A549 (cell line): Measurements from ENCODE around the gene CDCP1.

Source experiments
- CTCF ChIP-seq: fragments of >200 bp; sonication (Bioruptor Twin); formaldehyde crosslinking; IDR thresholded peaks from 3 replicates; pipeline ENCODE4 v1.5.1; 2016
- KDM1A ChIP-seq: fragments of 200-600 bp; sonication (generic); IDR thresholded peaks from 2 replicates; pipeline ENCODE4 v1.6.1; 2016; ENCODE audit warnings: low read depth, mild to moderate bottlenecking
- PBX3 ChIP-seq: IDR thresholded peaks from 2 replicates; pipeline ENCODE4 v1.6.1; 2012
- PHF8 ChIP-seq: fragments of 200-600 bp; sonication (generic); IDR thresholded peaks from 2 replicates; pipeline ENCODE4 v1.6.1; 2016; ENCODE audit warnings: low read depth, mild to moderate bottlenecking, antibody characterized with exemption, moderate library complexity, borderline replicate concordance
- POLR2A ChIP-seq: IDR thresholded peaks from 2 replicates; pipeline ENCODE4 v1.6.1; 2012; ENCODE audit warnings: mild to moderate bottlenecking, low read length
- POLR2AphosphoS2 ChIP-seq: conservative IDR thresholded peaks from 2 replicates; pipeline ENCODE4 v1.6.1; 2012; ENCODE audit warnings: low read length, improper control_type of control experiment, inconsistent platforms
- RAD21 ChIP-seq, 2 experiments: fragments of >200 bp in 1 of 2; sonication (Bioruptor Twin) in 1 of 2; formaldehyde crosslinking in 1 of 2; IDR thresholded peaks in 1 of 2; conservative IDR thresholded peaks in 1 of 2; 2 replicates in 1 of 2; 3 replicates in 1 of 2; pipeline ENCODE4 v1.6.1; 2012 to 2018; ENCODE audit warnings: inconsistent platforms in 1 of 2
- ZC3H11A ChIP-seq: fragments of 450-650 bp; IDR thresholded peaks from 2 replicates; pipeline ENCODE4 v1.6.1; 2014; ENCODE audit warnings: antibody characterized with exemption, mild to moderate bottlenecking
- ZSCAN20 ChIP-seq: fragments of 250-450 bp; sonication (Bioruptor Pico); IDR thresholded peaks from 2 replicates; pipeline ENCODE4 v1.8.0; 2022; ENCODE audit warnings: mild to moderate bottlenecking, moderate library complexity
- TF ChIP-seq, protein P1 (sequence below): fragments of >200 bp; sonication (Bioruptor Twin); formaldehyde crosslinking; IDR thresholded peaks from 3 replicates; pipeline ENCODE4 v1.6.1; 2016
- TF ChIP-seq, protein P2 (sequence below): fragments of 200-600 bp; sonication (generic); IDR thresholded peaks from 2 replicates; pipeline ENCODE4 v1.6.1; 2016; ENCODE audit warnings: antibody characterized with exemption, mild to moderate bottlenecking, moderate library complexity
- TF ChIP-seq, protein P3 (sequence below): fragments of 150-350 bp; IDR thresholded peaks from 2 replicates; pipeline ENCODE4 v1.6.1; 2014; ENCODE audit warnings: low read depth, mild to moderate bottlenecking, low read length

DNA sequence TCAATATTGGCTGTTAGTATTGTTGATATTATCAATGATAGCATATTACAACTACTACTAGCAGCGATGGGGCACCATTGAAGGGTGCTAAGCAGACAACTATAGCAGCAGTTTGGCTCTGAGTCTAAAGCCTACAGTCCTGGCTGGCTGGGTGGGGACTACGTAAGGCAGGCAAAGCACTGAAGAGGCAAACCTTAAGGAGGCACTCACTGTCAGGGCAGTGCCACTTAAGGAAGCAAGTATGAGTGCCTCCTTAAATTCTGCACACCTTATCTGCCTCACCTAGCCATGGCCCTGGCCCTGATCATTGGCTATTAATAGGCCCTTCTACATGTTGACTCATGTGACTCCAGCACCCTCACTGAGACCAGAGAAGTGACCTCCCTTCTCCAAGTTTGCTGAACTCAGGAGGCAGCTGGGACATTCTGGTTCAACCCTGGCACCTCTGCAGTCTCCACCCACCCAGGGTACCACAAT, 20.6 kb downstream of the CDCP1 start:
- TF ChIP-seq, protein P1, sequence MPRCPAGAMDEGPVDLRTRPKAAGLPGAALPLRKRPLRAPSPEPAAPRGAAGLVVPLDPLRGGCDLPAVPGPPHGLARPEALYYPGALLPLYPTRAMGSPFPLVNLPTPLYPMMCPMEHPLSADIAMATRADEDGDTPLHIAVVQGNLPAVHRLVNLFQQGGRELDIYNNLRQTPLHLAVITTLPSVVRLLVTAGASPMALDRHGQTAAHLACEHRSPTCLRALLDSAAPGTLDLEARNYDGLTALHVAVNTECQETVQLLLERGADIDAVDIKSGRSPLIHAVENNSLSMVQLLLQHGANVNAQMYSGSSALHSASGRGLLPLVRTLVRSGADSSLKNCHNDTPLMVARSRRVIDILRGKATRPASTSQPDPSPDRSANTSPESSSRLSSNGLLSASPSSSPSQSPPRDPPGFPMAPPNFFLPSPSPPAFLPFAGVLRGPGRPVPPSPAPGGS: no peak
- TF ChIP-seq RAD21 (conservative IDR thresholded peaks at IDR 0.05 in 1 of 2, IDR thresholded peaks at IDR 0.05 in 1 of 2) (no peak), ZSCAN20 (CRISPR knock-in tag) (no peak), CTCF (no peak), PHF8 (no peak), POLR2A (no peak), POLR2AphosphoS2 (no peak), ZC3H11A (no peak), KDM1A (no peak), PBX3 (no peak)
- TF ChIP-seq, protein P2, sequence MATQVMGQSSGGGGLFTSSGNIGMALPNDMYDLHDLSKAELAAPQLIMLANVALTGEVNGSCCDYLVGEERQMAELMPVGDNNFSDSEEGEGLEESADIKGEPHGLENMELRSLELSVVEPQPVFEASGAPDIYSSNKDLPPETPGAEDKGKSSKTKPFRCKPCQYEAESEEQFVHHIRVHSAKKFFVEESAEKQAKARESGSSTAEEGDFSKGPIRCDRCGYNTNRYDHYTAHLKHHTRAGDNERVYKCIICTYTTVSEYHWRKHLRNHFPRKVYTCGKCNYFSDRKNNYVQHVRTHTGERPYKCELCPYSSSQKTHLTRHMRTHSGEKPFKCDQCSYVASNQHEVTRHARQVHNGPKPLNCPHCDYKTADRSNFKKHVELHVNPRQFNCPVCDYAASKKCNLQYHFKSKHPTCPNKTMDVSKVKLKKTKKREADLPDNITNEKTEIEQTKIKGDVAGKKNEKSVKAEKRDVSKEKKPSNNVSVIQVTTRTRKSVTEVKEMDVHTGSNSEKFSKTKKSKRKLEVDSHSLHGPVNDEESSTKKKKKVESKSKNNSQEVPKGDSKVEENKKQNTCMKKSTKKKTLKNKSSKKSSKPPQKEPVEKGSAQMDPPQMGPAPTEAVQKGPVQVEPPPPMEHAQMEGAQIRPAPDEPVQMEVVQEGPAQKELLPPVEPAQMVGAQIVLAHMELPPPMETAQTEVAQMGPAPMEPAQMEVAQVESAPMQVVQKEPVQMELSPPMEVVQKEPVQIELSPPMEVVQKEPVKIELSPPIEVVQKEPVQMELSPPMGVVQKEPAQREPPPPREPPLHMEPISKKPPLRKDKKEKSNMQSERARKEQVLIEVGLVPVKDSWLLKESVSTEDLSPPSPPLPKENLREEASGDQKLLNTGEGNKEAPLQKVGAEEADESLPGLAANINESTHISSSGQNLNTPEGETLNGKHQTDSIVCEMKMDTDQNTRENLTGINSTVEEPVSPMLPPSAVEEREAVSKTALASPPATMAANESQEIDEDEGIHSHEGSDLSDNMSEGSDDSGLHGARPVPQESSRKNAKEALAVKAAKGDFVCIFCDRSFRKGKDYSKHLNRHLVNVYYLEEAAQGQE: no peak
- TF ChIP-seq, protein P3, sequence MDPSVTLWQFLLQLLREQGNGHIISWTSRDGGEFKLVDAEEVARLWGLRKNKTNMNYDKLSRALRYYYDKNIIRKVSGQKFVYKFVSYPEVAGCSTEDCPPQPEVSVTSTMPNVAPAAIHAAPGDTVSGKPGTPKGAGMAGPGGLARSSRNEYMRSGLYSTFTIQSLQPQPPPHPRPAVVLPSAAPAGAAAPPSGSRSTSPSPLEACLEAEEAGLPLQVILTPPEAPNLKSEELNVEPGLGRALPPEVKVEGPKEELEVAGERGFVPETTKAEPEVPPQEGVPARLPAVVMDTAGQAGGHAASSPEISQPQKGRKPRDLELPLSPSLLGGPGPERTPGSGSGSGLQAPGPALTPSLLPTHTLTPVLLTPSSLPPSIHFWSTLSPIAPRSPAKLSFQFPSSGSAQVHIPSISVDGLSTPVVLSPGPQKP: no peak
